Cardiac muscle cell (in vitro differentiated cells and primary cell): ENCODE measurements around the gene DNAH12. TPM values are rescaled to one million over a fixed set of nuclear protein-coding genes. Genes with fewer than 3 reads are reported as not detected.

Source experiments
- DNase-seq, 2 donors: peaks; one replicate each; pipeline versions ENCODE4 v3.0.0 to v3.0.0-alpha.2; 2010 to 2017; ENCODE audit warnings: low read depth in 1 of 2, low spot score in 1 of 2
- H3K27ac ChIP-seq: fragments of 200-600 bp; sonication (generic); 2 replicates; pipeline ENCODE4 v1.5.1; 2016
- H3K27me3 ChIP-seq: fragments of 200-600 bp; sonication (generic); 2 replicates; pipeline ENCODE4 v1.6.0; 2016; ENCODE audit warnings: control low read depth
- H3K36me3 ChIP-seq: fragments of 200-600 bp; sonication (generic); 2 replicates; pipeline ENCODE4 v1.5.1; 2016; ENCODE audit warnings: control low read depth
- H3K4me1 ChIP-seq: fragments of 200-600 bp; sonication (generic); 2 replicates; pipeline ENCODE4 v1.8.1; 2017; ENCODE audit warnings: low read depth, mild to moderate bottlenecking, mixed run types
- H3K4me3 ChIP-seq: fragments of 200-600 bp; sonication (generic); 2 replicates; pipeline ENCODE4 v1.5.1; 2016; ENCODE audit warnings: mild to moderate bottlenecking
- H3K9me3 ChIP-seq: fragments of 200-600 bp; sonication (generic); 2 replicates; pipeline ENCODE4 v1.5.1; 2017; ENCODE audit warnings: low read depth, mild to moderate bottlenecking, control low read depth
- CTCF ChIP-seq: IDR thresholded peaks from 2 replicates; pipeline ENCODE4 v1.5.1; 2012; ENCODE audit warnings: low read depth, mild to moderate bottlenecking, low read length
- polyA plus RNA-seq: library from polyadenylated mRNA; unstranded; fragments of >200 nt; fragmentation: Nextera tagmentation; extraction: Ambion mirVana; gene quantifications from 2 replicates; pipeline ENCODE4 v1.2.1, GENCODE V29; 2016
- total RNA-seq: library from RNA; depleted of rRNA; stranded (reverse); fragments of >200 nt; gene quantifications from 2 replicates; pipeline ENCODE4 v1.2.3, GENCODE V29; 2016

Gene DNAH12
- 0.53 and 0.57 TPM in 2 replicates for total RNA-seq
- polyA plus RNA-seq, result 0.65 and 0.71 TPM in 2 replicates

GRCh38 chr3:57544181-57545125, at the start of gene DNAH12:
TSS of gene DNAH12 (minus strand) at chr3:57544344. CDS start at chr3:57542870, 1,474 bp downstream.
- Histone ChIP-seq H3K9me3 (no peaks in the 10 kb centered on the region), H3K4me1 (peaks cover 6% of the 10 kb centered on the region), H3K4me3 (peak within 1 kb of the TSS; percentile 8), H3K27ac (no peak within 1 kb of the TSS), H3K36me3 (no peaks in the 10 kb centered on the region), H3K27me3 (no peaks in the 10 kb centered on the region)
- TF ChIP-seq CTCF, result no peak
- peak; percentile 55 to 83 for DNase-seq

GRCh38 chr3:57592306-57592705, 48.2 kb upstream of the DNAH12 start:
- H3K4me3 ChIP-seq, result no peak overlapping the region
- H3K9me3 ChIP-seq, result no peaks in the 10 kb centered on the region
- no peaks in the 10 kb centered on the region for H3K36me3 ChIP-seq
- H3K4me1 ChIP-seq, result peaks cover 21% of the 10 kb centered on the region
- no peak for DNase-seq
- no peaks in the 10 kb centered on the region for H3K27me3 ChIP-seq
- TF ChIP-seq CTCF, result no peak
- H3K27ac ChIP-seq, result no peak overlapping the region

- Histone ChIP-seq H3K27ac (no peak overlapping the region), H3K9me3 (no peaks in the 10 kb centered on the region), H3K27me3 (no peaks in the 10 kb centered on the region), H3K4me3 (no peak overlapping the region), H3K4me1 (peaks cover 10% of the 10 kb centered on the region), H3K36me3 (peaks cover 7% of the 10 kb centered on the region)
- peak in 1 of 2 donors; percentile 51 for DNase-seq
- no peak for TF ChIP-seq CTCF
Measured at GRCh38 chr3:57587905-57588304, 43.8 kb upstream of the DNAH12 start.

- H3K4me1 ChIP-seq, result peaks cover 10% of the 10 kb centered on the region
- DNase-seq, result no peak
- no peak overlapping the region for H3K4me3 ChIP-seq
- no peaks in the 10 kb centered on the region for H3K27me3 ChIP-seq
- no peak for TF ChIP-seq CTCF
- no peak overlapping the region for H3K27ac ChIP-seq
- H3K9me3 ChIP-seq, result no peaks in the 10 kb centered on the region
- H3K36me3 ChIP-seq, result peaks cover 17% of the 10 kb centered on the region
Measured at GRCh38 chr3:57586778-57587177, 42.6 kb upstream of the DNAH12 start.

DNA sequence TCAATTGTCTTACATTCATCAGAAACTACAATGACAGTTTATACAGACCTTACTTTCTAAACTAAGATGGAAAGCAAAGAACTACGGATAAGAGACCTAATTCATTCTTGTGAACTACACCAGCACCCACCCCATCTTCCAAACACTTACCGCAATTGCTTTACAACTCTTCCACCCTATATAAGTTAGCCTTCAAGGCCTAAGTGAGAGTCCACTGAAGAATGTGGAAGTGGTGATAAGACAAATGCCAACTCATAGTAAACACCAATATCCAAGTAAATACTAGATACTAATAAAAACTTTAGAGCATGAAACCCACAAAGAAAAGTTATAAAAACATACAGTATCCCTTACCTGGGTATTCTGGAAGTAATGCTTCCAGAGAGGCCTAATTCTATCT, 39.4 kb upstream of the DNAH12 start:
- TF ChIP-seq CTCF, result no peak
- no peak for DNase-seq
- H3K4me3 ChIP-seq, result no peak overlapping the region
- no peaks in the 10 kb centered on the region for H3K27me3 ChIP-seq
- H3K27ac ChIP-seq, result peak overlapping the region; percentile 37
- H3K9me3 ChIP-seq, result no peaks in the 10 kb centered on the region
- peaks cover 10% of the 10 kb centered on the region for H3K4me1 ChIP-seq
- H3K36me3 ChIP-seq, result peaks cover 37% of the 10 kb centered on the region
